Kidney glomerular epithelial cell (primary cell): ENCODE data around the gene SIRT2.
"Not testable (repeated sequence)": the region's sequence is repeated elsewhere in the genome, so short reads cannot be mapped to it uniquely, and the experiment has no call there.

Experiments
- DNase-seq: peaks from one replicate; lab custom pipeline; 2025; lab: John Stamatoyannopoulos, UW

The SIRT2 gene

DNA sequence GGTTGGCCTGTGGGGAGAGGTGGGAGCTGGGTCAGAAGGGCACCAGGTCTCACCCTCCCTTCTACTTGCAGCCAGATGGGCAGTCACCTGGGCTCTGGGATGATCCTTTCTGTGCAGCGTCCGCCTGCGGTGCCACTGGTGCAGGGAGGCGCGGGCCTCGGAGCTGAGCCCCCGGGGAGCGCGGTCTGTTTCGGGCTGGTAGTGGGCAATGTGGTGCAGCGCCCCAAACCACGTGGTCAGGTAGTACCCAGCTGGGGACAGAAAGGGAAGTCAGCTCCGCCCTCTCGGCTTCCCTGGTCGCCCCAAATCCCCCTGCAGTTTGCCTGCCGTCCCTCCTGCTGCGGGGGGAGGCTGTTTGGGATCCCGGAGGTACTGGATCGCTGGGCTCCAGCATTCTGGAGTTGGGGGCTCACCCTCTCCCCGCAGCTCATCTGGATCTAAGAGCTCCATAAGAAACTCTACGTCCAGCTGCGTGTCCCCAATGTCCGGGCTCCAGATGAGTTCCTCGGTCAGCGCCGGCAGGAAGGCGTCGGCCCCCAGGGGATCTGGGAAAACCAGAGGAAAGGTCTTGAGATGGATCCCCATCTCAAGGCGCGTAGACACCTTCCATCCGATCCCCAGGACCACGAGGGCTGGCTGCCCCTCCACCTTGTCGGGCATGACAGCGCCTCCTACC is 30.1 kb downstream of the SIRT2 start:
- DNase-seq, result no peak

- no peak for DNase-seq
Observed at GRCh38 chr19:38868551-38868950, 30.9 kb downstream of the SIRT2 start.

DNA sequence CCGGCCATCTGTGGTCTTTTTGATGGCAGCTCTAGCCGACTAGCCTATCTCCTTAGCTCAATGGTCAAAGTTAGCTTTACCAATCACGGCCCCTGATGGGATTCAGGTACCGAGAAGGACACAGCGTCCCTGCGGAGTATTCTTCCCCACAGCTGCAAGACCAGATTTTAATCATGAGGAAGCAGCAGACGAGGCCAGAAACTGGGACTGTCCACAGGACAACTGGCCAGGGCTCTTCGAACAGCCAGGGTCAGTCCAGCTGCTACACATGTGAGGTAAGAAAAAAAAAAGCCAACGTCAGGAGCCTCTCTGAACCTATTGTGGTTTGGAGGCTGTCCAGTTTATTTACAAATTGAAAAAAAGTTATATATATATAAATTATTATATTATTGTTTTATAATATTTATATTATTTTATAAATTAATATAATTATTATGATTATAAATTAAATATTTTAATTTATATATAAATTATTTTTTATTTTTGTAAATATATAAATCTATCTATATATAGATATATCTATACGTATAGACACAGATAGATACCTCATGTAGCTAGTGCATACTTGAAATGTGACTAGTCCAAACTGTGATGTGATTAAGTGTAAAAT is 32.1 kb downstream of the SIRT2 start:
- DNase-seq, result no peak

DNA sequence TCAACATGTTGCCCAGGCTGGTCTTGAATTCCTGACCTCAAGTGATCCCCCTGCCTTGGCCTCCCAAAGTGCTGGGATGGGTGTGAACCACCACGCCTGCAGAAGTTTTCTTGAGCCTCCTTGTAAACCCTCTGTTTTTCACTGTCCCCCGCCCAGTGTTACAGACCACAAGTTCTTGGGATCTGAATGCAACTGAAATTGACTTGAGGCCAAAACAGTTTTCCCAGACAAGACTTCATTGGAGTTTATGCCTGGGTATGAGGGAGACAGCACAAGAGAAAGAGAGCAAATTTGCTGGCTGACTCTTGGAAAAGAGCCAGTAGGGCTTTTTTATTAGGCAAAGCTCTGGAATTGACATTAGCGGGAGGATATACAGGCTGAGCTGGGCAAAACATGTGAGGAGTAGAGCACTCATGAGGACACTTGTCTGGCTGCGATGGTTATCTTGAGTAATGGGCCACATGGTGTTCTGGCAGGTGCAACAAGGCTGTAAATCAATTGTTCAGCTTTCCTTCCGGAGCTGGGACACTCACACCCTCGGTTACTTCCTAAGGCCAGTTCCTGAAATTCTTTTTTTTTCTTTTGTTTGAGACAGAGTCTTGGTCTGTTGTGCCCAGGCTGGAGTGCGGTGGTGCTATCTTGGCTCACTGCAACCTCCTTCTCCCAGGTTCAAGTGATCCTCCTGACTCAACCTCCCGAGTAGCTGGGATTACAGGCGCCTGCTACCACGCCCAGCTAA is 36.9 kb downstream of the SIRT2 start:
- no peak for DNase-seq

DNA sequence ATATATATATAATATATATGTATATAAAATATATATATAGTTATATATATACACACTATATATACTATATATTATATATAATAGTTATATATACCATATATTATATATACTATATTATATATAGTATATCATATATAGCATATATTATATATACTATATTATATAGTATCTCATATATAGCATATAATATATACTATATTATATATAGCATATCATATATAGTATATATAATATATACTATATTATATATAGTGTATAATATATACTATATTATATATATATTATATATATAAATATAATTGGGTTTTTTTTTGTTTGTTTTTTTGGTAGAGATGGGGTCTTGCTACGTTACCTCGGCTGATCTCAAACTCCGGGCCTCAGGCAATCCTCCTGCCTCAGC is 38.0 kb downstream of the SIRT2 start:
- DNase-seq, result no peak

DNA sequence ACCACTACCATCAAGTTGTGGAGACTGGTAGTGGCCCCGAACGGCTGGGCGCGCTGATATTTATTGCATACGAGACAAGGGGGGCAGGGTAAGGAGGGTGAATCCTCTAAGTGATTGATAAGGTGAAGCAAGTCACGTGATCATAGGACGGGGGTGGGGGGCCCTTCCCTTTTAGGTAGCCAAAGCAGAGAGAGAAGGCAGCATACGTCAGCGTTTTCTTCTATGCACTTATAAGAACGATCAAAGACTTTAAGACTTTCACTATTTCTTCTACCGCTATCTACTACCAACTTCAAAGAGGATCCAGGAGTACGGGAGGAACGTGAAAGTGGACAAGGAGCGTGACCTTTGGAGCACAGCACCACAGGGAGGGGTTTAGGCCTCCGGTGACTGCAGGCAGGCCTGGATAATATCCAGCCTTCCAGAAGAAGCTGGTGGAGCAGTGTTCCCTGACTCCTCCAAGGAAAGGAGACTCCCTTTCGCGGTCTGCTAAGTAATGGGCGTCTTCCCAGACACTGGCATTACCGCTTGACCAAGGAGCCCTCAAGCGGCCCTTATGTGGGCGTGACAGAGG is 39.7 kb downstream of the SIRT2 start:
- DNase-seq, result not testable (repeated sequence)

DNA sequence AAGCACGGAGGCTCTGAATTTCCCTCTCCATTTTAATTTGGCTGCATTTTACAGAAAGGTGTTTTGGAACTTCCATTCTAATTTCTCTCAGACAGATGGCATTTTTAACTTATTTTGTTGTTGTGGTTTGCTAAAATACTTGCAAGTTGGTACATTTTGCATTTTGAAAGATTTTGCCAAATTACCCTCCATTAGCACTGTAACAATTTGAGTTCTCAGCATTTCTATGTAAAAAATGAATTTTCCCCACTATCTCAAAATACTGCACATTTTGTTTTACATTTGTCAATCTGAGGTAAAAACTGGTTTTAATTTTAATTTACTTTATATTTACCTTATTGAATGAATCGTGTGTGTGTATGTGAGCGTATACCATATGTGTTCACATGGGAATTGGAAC is 42.6 kb downstream of the SIRT2 start:
- no peak for DNase-seq

GRCh38 chr19:38855751-38856150 is 43.7 kb downstream of the SIRT2 start:
- not testable (repeated sequence) for DNase-seq

- DNase-seq, result not testable (repeated sequence)
Observed at GRCh38 chr19:38854961-38855360, 44.5 kb downstream of the SIRT2 start.

DNA sequence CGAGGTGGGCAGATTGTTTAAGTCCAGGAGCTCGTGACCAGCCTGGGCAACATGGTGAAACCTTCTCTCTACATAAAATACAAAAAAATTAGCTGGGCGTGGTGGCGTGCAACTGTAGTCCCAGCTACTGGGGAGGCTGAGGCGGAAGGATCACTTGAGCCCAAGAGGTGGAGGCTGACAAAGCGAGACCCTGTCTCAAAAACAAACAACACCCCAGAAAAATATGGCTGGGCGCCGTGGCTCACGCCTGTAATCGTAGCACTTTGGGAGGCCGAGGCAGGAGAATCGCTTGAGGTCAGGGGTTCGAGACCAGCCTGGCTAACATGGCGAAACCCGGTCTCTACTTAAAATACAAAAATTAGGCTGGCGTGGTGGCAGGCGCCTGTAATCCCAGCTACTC is 46.2 kb downstream of the SIRT2 start:
- no peak for DNase-seq

GRCh38 chr19:38852231-38853044 is 47.0 kb downstream of the SIRT2 start:
- DNase-seq, result peak; percentile 27

GRCh38 chr19:38851622-38852230 is 47.7 kb downstream of the SIRT2 start:
- peak; percentile 51 for DNase-seq

DNA sequence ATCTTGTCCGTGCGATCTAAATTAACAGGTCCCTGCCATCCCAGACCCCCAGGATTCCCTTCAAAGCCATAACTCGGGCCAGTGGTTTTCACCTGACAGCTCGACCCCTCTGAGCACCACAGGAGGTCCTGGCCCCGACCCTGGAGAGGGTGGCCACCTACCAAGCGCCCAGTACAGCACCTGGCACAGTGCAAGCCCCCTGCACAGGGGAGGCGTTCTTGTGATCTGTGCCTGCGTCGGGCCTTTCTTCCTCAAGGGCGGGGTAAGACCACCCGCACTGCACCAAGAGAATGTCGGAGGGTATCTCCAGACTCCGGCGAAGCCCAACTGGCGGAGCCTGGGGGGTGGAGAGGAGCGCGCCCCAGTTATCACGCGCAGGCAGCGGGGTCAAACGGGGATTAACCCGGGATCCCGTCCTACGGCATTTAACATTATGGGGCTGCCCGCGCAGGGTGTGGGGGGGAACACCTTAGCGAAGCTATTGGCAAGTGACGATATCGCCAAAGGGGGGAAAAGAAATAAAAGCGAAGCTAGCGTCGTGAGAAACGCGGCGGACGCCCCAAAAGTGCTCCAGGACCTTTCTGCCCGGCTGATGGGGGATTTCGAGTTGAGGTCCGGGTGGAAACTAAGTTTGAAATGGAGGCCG is 48.3 kb downstream of the SIRT2 start:
- no peak for DNase-seq

- DNase-seq, result peak; percentile 100
Observed at GRCh38 chr19:38850436-38850975, 48.9 kb downstream of the SIRT2 start.

GRCh38 chr19:38849860-38850435 is 49.5 kb downstream of the SIRT2 start, which contains the start of gene HNRNPL:
Gene HNRNPL, minus strand, starts transcription at chr19:38849986. Its CDS starts 20 bp downstream, at chr19:38849966.
- peak; percentile 100 for DNase-seq

GRCh38 chr19:38849147-38849859 is 50.1 kb downstream of the SIRT2 start:
- DNase-seq, result peak; percentile 86

DNA sequence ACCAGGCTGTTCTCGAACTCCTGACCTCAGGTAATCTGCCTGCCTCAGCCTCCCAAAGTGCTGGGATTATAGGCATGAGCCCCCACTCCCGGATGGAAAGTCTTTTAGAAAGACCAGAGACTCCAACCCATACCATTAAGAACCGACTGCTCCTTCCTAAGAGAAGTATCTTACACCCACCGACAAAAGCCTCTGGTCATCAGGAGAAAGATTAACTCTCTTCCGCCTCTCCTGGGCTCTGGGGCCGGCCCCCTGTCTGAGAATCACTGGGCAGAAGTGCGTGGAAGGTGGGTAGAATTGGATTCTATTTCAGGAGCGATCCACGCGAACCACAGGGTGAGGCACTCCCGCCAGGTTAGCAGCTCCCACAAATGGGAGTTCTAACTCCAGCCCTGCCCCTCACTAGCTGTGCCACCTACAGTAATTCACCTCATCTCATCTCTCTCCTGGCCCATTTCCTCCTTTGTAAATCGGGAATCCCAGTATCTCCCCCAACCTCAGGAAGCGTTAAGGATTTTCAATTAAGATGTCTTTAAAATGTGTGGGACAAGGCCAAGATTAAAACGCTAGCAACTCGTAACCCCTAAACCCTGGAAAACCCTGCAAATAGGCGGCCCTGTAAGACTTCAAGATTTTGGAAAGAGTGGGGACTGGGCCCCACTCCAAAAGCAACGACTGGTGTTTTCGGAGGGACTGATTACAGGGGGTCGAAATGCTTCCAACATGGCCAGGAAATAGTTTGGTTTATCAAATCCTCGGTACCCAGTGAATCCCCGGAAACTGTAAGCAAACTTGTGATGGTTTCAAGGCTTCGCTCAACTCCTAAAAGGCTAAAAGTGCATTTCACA is 50.9 kb downstream of the SIRT2 start:
- DNase-seq, result peak; percentile 25

DNA sequence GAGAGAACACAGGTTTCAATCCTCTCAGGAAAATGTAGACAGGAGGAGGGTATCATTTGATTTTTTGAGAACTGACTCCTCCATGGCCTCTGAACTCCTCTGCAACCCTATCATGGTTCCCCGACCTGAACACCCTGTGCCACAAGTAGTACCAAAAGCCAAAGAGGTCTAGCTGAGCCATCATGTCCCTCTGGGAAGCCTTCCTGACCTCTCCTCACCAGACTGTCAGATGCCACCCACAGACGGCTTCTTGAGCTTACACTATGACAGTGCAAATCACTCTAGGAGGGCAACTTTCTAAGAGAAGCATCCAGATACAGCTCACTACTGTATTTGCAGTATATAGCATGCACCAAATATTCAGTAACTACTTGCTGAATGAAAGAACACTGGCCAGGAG is 53.3 kb downstream of the SIRT2 start:
- no peak for DNase-seq
